ENCODE measurements around the gene HDHD5.
"Not testable (repeated sequence)": the region's sequence is repeated elsewhere in the genome, so short reads cannot be mapped to it uniquely, and the experiment has no call there.

HDHD5 gene

DNA sequence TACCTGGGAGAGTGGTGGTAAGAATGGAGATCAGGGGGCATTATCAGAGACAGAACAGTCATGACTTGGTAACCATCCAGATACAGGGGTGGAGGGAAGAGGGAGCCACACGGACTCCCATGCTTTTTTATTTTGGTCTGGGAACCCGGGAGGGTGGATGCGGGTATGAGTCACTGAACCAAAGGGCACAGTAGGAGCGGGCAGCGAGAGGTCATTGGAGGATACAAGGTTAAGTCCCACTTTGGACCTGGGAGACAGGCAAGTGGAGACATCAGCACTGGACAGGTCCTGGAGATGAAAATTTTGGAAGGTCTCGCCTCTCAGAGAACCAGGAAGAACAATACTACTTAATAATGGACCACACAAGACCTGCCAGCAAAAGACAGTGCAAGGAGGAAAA lies 6.7 kb downstream of the HDHD5 start:
- CTCF ChIA-PET = interaction anchor here (2.1 kb wide), 1 partner anchor 20 kb away, joined by 11 read pairs; no protein-coding TSS in a partner anchor
- TF ChIP-seq, protein P1, sequence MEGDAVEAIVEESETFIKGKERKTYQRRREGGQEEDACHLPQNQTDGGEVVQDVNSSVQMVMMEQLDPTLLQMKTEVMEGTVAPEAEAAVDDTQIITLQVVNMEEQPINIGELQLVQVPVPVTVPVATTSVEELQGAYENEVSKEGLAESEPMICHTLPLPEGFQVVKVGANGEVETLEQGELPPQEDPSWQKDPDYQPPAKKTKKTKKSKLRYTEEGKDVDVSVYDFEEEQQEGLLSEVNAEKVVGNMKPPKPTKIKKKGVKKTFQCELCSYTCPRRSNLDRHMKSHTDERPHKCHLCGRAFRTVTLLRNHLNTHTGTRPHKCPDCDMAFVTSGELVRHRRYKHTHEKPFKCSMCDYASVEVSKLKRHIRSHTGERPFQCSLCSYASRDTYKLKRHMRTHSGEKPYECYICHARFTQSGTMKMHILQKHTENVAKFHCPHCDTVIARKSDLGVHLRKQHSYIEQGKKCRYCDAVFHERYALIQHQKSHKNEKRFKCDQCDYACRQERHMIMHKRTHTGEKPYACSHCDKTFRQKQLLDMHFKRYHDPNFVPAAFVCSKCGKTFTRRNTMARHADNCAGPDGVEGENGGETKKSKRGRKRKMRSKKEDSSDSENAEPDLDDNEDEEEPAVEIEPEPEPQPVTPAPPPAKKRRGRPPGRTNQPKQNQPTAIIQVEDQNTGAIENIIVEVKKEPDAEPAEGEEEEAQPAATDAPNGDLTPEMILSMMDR (IDR thresholded peaks at IDR 0.05; ENCODE audit: insufficient read depth, low read length, missing control alignments) = no peak
- POLR2A ChIA-PET = no interaction called here
- no peak for DNase-seq (ENCODE audit: low read depth, low spot score)
- no peak overlapping the region for H3K4me3 ChIP-seq (ENCODE audit: low read depth, low read length)

DNA sequence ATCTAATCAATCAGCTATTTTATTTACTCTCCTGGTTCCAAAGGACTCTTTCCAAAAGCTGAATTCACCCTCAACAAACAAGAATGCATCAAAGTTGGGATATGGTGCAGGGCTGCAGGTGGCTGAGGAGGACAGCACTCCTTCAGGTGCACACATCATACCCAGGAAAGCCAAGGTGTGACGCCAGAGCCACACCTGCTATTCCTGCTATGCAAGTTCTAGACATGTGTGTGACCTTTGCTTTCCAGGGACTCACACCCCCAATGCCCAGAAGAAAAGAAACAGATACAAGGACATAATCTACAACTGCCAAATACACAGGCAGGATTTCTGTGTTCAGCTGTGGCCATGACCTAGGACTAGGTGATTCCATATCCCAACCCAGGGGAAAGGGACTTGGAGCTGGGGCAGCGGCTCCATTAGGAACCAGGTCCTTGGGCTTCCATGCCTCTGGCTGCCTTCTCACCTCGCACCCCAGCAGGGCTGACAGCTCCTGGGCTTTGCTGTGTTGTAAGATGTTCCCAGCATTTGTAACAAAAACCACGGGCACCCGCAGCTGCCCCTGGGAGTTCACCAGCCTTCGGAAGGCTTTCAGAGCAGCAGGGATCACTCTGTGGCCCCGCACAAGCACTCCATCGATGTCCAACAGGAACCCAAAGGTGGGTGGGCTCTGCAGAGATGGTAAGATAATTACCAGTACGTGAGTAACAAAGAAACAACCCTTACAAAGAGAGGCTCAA lies 9.8 kb downstream of the HDHD5 start:
- TF ChIP-seq, protein P1 (IDR thresholded peaks at IDR 0.05; ENCODE audit: insufficient read depth, low read length, missing control alignments) = no peak
- no peak overlapping the region for H3K4me3 ChIP-seq (ENCODE audit: low read depth, low read length)
- DNase-seq (ENCODE audit: low read depth, low spot score) = no peak
- ChIA-PET CTCF (interaction anchor here (5.2 kb wide), 1 partner anchor 22 kb away, joined by 43 read pairs; no protein-coding TSS in a partner anchor), POLR2A (no interaction called here)

DNA sequence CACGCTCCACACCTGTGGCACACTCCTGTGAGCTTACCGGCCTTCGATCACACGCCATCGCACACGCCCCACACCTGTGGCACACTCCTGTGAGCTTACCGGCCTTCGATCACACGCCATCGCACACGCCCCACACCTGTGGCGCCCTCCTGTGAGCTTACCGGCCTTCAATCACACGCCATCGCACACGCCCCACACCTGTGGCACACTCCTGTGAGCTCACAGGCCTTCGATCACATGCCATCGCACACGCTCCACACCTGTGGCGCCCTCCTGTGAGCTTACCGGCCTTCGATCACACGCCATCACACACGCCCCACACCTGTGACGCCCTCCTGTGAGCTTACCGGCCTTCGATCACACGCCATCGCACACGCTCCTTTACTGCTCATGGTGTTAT lies 11.6 kb downstream of the HDHD5 start:
- H3K4me3 ChIP-seq (ENCODE audit: low read depth, low read length); DNase-seq (ENCODE audit: low read depth, low spot score); POLR2A ChIA-PET: not testable (repeated sequence)
- CTCF ChIA-PET = interaction anchor here (5.2 kb wide), 1 partner anchor 24 kb away, joined by 43 read pairs; no protein-coding TSS in a partner anchor

DNA sequence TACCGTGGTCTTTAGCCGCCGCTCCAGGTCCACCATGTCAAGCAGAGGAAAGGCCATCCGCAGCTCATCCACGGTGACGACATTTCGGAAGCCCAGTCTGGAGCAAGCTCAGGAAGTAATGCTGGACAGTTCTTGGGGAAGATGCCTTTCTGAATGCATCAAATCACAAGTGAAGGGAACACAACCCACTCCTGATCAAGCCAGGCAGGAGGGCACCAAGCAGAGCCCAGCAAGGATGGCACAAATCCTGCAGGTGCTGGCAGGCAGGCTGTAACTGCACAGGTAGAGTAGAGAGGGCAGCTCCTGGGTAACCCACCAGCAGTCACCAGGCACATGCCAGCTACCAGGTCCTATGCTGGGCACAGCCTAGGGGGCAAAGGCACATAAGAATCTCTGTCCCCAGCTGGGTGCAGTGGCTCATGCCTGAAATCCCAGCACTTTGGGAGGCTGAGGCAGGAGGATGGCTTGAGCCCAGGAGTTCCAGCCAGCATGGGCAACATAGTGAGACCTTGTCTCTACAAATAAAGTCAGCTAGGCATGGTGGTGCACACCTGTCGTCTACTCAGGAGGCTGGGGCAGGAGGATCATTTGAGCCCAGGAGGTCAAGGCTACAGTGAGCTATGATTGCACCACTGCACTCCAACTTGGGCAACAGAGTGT lies 13.9 kb downstream of the HDHD5 start:
- ChIA-PET POLR2A (interaction anchor here (0.7 kb wide), 1 partner anchor 26 kb away, joined by 3 read pairs; no protein-coding TSS in a partner anchor), CTCF (interaction anchor here (1.0 to 1.2 kb wide), 3 partner anchors 15 to 356 kb away, joined by 3 to 4 read pairs (median 3); no protein-coding TSS in a partner anchor)
- TF ChIP-seq, protein P1 (IDR thresholded peaks at IDR 0.05; ENCODE audit: insufficient read depth, low read length, missing control alignments) = no peak
- no peak overlapping the region for H3K4me3 ChIP-seq (ENCODE audit: low read depth, low read length)
- no peak for DNase-seq (ENCODE audit: low read depth, low spot score)

DNA sequence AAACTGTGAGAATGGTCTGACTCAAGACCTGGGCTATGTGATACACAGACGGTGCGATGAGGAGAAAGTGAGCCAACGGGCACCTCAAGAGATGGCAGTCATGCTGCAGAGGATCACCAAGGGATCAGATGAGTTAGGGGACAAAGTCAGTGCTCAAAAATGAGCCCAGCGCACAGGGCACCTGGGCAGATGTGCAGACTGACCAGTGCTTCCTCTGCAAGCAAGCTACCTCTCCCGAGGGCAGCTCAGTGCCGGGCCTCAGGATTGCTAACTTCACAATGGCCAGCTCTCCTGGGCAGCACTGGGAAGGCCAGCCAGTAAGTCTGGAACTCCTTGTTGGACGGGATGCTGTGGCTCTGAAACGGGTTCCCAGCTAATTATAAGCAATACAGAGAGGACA lies 15.3 kb downstream of the HDHD5 start:
- H3K4me3 ChIP-seq (ENCODE audit: low read depth, low read length) = no peak overlapping the region
- CTCF ChIA-PET = interaction anchor here (2.6 kb wide), 1 partner anchor 28 kb away, joined by 15 read pairs; no protein-coding TSS in a partner anchor
- TF ChIP-seq, protein P1 (IDR thresholded peaks at IDR 0.05; ENCODE audit: insufficient read depth, low read length, missing control alignments) = no peak
- no peak for DNase-seq (ENCODE audit: low read depth, low spot score)
- POLR2A ChIA-PET = interaction anchor here (0.7 kb wide), 1 partner anchor 15 kb away, joined by 3 read pairs; no protein-coding TSS in a partner anchor

DNA sequence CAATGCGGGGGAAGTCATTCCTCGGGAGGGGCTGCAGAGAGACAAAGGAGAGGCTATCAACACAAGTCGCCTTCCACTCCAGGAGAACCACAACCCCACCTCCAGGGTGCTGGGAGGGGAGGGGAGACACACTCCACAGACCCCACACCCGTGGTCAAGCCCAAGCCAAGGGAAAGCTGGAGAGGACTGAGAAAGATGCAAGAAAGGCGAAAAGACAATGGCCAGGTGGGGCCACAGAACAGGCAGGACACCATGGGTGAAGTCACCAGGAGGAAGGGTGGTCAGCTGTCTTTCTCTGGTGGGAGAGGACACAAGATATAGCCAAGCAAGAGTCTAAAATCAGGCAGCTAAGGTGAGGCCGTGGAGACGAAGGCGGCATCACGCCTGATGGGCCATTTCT lies 16.0 kb downstream of the HDHD5 start:
- DNase-seq (ENCODE audit: low read depth, low spot score) = no peak
- H3K4me3 ChIP-seq (ENCODE audit: low read depth, low read length) = no peak overlapping the region
- TF ChIP-seq, protein P1 (IDR thresholded peaks at IDR 0.05; ENCODE audit: insufficient read depth, low read length, missing control alignments) = no peak
- ChIA-PET CTCF (interaction anchor here (2.6 kb wide), 1 partner anchor 29 kb away, joined by 15 read pairs; no protein-coding TSS in a partner anchor), POLR2A (no interaction called here)
